ENCODE measurements around the gene ZPBP. TPM values are rescaled to one million over a fixed set of nuclear protein-coding genes. Genes with fewer than 3 reads are reported as not detected.

The ZPBP gene, protein sequence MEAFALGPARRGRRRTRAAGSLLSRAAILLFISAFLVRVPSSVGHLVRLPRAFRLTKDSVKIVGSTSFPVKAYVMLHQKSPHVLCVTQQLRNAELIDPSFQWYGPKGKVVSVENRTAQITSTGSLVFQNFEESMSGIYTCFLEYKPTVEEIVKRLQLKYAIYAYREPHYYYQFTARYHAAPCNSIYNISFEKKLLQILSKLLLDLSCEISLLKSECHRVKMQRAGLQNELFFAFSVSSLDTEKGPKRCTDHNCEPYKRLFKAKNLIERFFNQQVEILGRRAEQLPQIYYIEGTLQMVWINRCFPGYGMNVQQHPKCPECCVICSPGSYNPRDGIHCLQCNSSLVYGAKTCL
- not detected for total RNA-seq

DNA sequence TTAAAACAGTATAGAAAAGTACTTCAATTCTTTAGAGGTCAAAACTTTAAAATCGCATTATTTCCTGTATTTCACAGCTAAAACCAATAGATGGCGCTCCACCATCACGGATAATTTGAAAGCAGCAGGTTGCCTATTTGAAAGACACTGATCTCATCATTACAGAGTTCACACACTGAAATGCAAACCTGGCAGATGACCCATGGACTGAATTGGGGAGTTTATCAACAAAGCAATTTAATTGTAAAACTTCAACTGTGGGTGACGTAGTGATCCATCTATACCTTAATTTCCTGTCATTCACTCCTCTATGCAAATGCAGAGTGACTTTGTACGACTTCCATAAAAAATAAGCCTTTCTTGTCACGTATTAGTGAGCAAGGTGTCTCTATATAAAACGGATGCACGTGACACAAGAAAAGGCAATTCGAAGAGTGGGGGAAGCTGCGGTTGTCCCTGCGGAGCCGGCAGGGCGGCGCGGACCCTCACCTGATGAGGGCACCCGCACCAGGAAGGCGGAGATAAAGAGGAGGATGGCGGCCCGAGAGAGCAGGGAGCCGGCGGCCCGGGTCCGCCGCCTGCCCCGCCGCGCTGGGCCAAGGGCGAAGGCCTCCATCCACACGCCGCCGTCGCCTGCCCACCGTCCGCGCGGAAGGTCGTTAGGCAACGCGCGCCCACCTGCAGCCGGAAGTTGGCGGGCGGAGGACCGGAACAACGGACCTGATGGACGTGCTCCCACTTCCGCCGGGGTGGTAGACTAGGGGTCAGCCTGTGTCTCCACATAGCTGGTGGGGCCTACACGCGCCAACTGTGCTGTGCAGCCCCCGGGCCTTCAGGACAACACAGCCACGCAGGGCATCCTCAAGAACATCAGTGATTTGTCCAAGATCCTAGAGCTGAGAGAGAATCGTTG, at the start of gene ZPBP:
Gene ZPBP, minus strand, starts transcription at position 668 of the 913 bp plus-strand sequence. Its CDS starts 52 bp downstream, at position 616.
- Mint-ChIP-seq H3K27ac (peak within 1 kb of the TSS; percentile 87), H3K27me3 (peaks cover 15% of the 10 kb centered on the region), H3K4me3 (peak within 1 kb of the TSS; percentile 87), H3K36me3 (no peaks in the 10 kb centered on the region), H3K9me3 (no peaks in the 10 kb centered on the region), H3K4me1 (peaks cover 16% of the 10 kb centered on the region)
- peak; percentile 81 for ATAC-seq (ENCODE audit: low read depth)
- POLR2A ChIA-PET: interaction anchor here (1.0 kb wide), 1 partner anchor 22 kb away, joined by 3 read pairs; no protein-coding TSS in a partner anchor
- DNase-seq: peak; percentile 64

GRCh38 chr7:50142425-50143017, 49.5 kb upstream of the ZPBP start:
- H3K27me3 Mint-ChIP-seq: peaks cover 7% of the 10 kb centered on the region
- peaks cover 2% of the 10 kb centered on the region for H3K36me3 Mint-ChIP-seq
- ATAC-seq (ENCODE audit: low read depth) (peak; percentile 60), DNase-seq (no peak)
- POLR2A ChIA-PET: interaction anchor here (0.6 to 1.5 kb wide), 2 partner anchors 175 to 203 kb away, joined by 3 read pairs; no protein-coding TSS in a partner anchor
- peaks cover 33% of the 10 kb centered on the region for H3K4me1 Mint-ChIP-seq
- H3K4me3 Mint-ChIP-seq: peak overlapping the region; percentile 74
- H3K9me3 Mint-ChIP-seq: peaks cover 2% of the 10 kb centered on the region
- H3K27ac Mint-ChIP-seq: peak overlapping the region; percentile 78

DNA sequence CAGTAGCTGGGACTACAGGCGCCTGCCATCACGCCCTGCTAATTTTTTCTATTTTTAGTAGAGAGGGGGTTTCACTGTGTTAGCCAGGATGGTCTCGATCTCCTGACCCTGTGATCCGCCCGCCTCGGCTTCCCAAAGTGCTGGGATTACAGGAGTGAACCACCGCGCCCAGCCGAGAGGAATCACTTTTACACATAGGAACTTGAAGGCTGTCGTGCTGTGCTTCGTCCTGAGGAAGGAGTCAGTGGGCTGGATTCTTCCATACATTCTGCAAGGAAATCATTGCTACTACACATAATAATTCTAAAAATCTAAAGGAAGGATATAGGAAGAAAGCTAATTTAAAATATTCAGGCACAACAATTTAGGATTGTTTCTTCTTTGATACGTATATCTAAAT, 48.8 kb upstream of the ZPBP start:
- Mint-ChIP-seq H3K4me3 (no peak overlapping the region), H3K27me3 (peaks cover 7% of the 10 kb centered on the region), H3K4me1 (peaks cover 28% of the 10 kb centered on the region), H3K36me3 (peaks cover 2% of the 10 kb centered on the region), H3K27ac (no peak overlapping the region), H3K9me3 (peaks cover 2% of the 10 kb centered on the region)
- POLR2A ChIA-PET: interaction anchor here (1.5 kb wide), 1 partner anchor 176 kb away, joined by 3 read pairs; no protein-coding TSS in a partner anchor
- no peak for DNase-seq
- ATAC-seq (ENCODE audit: low read depth): no peak

- POLR2A ChIA-PET: no interaction called here
- DNase-seq (no peak), ATAC-seq (ENCODE audit: low read depth) (no peak)
- no peak overlapping the region for H3K4me3 Mint-ChIP-seq
- H3K36me3 Mint-ChIP-seq: peaks cover 2% of the 10 kb centered on the region
- H3K27me3 Mint-ChIP-seq: peaks cover 7% of the 10 kb centered on the region
- peaks cover 21% of the 10 kb centered on the region for H3K4me1 Mint-ChIP-seq
- peaks cover 2% of the 10 kb centered on the region for H3K9me3 Mint-ChIP-seq
- H3K27ac Mint-ChIP-seq: no peak overlapping the region
Measured at GRCh38 chr7:50141131-50141530, 48.1 kb upstream of the ZPBP start.

DNA sequence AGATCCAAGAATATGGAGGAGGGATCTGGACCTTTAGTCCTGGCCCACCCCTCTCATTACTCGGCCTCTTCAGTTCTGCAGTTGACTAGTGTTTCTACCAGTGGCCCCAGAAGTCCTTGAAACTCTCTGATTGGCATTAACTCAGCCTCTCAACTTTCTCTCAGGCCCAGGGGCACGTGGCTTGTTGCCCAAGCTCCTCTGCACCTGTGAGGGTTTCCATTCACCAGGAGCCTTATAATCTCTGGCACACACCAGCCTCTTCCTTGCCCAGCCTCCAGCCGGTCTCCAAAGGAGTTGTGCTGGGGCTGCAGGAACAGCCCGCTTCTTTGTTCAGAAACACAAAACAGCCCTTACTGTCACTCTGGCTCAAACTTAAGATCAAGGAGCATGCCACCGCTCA, 47.6 kb upstream of the ZPBP start:
- no peak overlapping the region for H3K4me3 Mint-ChIP-seq
- DNase-seq: no peak
- peaks cover 2% of the 10 kb centered on the region for H3K9me3 Mint-ChIP-seq
- no peak for ATAC-seq (ENCODE audit: low read depth)
- H3K27ac Mint-ChIP-seq: no peak overlapping the region
- H3K27me3 Mint-ChIP-seq: peaks cover 10% of the 10 kb centered on the region
- H3K4me1 Mint-ChIP-seq: peaks cover 17% of the 10 kb centered on the region
- H3K36me3 Mint-ChIP-seq: peaks cover 2% of the 10 kb centered on the region
- POLR2A ChIA-PET: no interaction called here

DNA sequence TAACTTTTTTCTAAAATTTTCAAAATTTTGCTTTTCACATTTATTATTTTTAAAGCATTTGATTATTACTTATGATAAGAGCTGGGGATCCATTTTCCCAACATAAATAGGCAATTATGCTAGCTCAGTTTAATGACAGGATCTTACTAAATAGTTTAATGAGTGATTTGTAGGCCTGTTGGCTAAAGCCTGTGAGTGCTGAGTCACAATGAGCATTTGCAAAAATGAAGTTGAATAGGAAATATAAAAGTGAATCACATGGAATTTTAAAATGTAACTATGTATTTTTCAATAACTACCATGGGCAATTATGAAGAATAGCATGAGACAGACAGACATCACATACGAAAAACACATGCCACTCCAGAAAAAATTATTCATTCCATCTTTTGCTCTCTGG, 45.1 kb upstream of the ZPBP start:
- Mint-ChIP-seq H3K4me3 (no peak overlapping the region), H3K4me1 (peaks cover 4% of the 10 kb centered on the region), H3K36me3 (peaks cover 2% of the 10 kb centered on the region), H3K9me3 (peaks cover 2% of the 10 kb centered on the region), H3K27ac (no peak overlapping the region), H3K27me3 (peaks cover 12% of the 10 kb centered on the region)
- ATAC-seq (ENCODE audit: low read depth): no peak
- POLR2A ChIA-PET: no interaction called here
- DNase-seq: no peak

DNA sequence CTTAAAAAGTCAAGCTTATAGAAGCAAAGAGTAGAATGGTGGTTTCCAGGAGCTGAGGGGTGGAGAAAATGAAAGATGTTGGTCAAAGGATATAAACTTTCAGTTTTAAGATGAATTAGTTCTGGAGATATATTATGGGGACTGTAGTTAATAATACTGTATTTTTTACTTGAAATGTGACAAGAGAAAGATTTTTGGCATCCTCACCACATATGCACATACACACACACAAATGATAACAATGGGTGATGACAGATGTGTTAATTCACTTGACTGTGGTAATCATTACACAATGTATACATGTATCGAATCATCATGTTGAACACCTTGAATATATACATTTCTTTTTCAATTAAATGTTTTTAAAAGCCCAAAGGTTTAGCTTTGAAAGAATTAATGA, 32.7 kb upstream of the ZPBP start:
- H3K27ac Mint-ChIP-seq: no peak overlapping the region
- peaks cover 5% of the 10 kb centered on the region for H3K4me1 Mint-ChIP-seq
- no peak for DNase-seq
- no peaks in the 10 kb centered on the region for H3K9me3 Mint-ChIP-seq
- no peak for ATAC-seq (ENCODE audit: low read depth)
- H3K36me3 Mint-ChIP-seq: peaks cover 2% of the 10 kb centered on the region
- H3K27me3 Mint-ChIP-seq: peaks cover 2% of the 10 kb centered on the region
- POLR2A ChIA-PET: no interaction called here
- no peak overlapping the region for H3K4me3 Mint-ChIP-seq

DNA sequence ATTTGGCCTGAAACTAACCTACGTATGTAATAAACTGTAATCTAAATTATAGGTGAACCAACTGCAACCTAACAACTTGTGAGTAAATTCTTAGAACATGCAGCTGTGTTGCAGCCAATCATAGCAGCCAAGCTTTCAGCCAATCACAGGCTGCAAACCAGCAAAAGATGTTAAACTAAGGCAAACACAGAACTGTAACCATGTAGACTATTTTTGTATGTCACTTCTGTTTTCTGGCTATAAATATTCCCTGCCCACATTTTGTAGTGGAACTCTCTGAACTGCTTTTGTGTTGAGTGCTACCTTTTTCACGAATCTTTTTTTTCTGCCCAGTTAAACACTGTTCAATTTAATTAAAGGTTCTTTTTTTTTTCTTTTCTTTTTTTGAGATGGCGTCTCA, 28.2 kb upstream of the ZPBP start:
- Mint-ChIP-seq H3K27me3 (peaks cover 14% of the 10 kb centered on the region), H3K4me1 (peaks cover 3% of the 10 kb centered on the region), H3K36me3 (peaks cover 2% of the 10 kb centered on the region), H3K4me3 (no peak overlapping the region), H3K9me3 (no peaks in the 10 kb centered on the region), H3K27ac (no peak overlapping the region)
- ATAC-seq (ENCODE audit: low read depth): no peak
- DNase-seq: no peak
- POLR2A ChIA-PET: no interaction called here

DNA sequence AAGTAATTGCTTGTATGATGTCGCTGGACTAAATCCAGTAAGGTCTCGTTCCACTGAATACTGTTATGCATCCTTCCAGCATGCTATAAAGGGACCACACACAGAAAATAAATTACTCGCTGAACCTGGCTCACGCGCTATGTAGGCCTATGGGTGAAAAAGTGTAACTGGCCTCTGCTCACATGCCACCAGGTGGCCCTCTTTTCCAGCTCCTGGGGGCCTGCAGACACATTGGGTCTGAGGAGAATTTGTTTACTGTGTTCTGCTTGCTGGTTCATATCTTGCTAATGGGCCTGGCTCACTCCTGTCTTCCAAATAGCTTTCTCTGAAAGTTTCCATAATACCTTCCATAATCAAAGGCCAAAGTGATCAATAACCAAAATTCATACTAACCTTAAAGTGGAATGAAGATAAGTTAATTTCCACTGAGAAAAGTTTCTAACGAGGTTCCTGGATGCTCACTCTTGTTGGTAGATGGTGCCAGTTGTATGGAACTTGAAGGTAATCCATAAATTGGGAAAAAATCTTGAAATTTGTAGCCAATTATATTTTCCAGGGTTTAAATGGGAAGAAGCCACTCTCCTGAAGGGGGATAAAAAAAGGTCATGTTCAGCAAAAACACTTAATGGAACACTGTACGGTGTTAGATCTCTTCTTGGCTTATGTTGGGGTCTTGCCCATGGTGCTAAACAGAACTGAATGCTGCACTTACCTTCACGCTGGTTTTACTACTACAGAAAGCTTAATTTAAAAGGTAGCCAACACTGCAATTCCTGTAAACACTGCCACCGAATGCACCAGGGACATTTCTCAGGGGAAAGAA, 27.0 kb upstream of the ZPBP start:
- peaks cover 2% of the 10 kb centered on the region for H3K36me3 Mint-ChIP-seq
- DNase-seq (peak; percentile 38), ATAC-seq (ENCODE audit: low read depth) (peak; percentile 65)
- no peak overlapping the region for H3K4me3 Mint-ChIP-seq
- H3K4me1 Mint-ChIP-seq: no peaks in the 10 kb centered on the region
- no peaks in the 10 kb centered on the region for H3K9me3 Mint-ChIP-seq
- POLR2A ChIA-PET: no interaction called here
- peaks cover 23% of the 10 kb centered on the region for H3K27me3 Mint-ChIP-seq
- no peak overlapping the region for H3K27ac Mint-ChIP-seq

- H3K9me3 Mint-ChIP-seq: peaks cover 4% of the 10 kb centered on the region
- peaks cover 1% of the 10 kb centered on the region for H3K36me3 Mint-ChIP-seq
- no peak overlapping the region for H3K4me3 Mint-ChIP-seq
- H3K27ac Mint-ChIP-seq: no peak overlapping the region
- POLR2A ChIA-PET: no interaction called here
- DNase-seq: no peak
- H3K4me1 Mint-ChIP-seq: peaks cover 2% of the 10 kb centered on the region
- peaks cover 54% of the 10 kb centered on the region for H3K27me3 Mint-ChIP-seq
- no peak for ATAC-seq (ENCODE audit: low read depth)
Measured at GRCh38 chr7:50112250-50112649, 19.2 kb upstream of the ZPBP start.

GRCh38 chr7:50101873-50102272, 8.8 kb upstream of the ZPBP start:
- Mint-ChIP-seq H3K9me3 (no peaks in the 10 kb centered on the region), H3K36me3 (no peaks in the 10 kb centered on the region), H3K4me3 (no peak overlapping the region), H3K27ac (no peak overlapping the region), H3K27me3 (peaks cover 32% of the 10 kb centered on the region), H3K4me1 (peaks cover 4% of the 10 kb centered on the region)
- ATAC-seq (ENCODE audit: low read depth) (no peak), DNase-seq (no peak)
- POLR2A ChIA-PET: no interaction called here

- Mint-ChIP-seq H3K27me3 (peaks cover 23% of the 10 kb centered on the region), H3K36me3 (no peaks in the 10 kb centered on the region)
Measured at GRCh38 chr7:50095634-50096033, 2.6 kb upstream of the ZPBP start.

More at GRCh38 chr7:50095634-50096033, 2.6 kb upstream of the ZPBP start:
- no peak overlapping the region for H3K4me3 Mint-ChIP-seq
- DNase-seq: no peak
- POLR2A ChIA-PET: no interaction called here
- no peak overlapping the region for H3K27ac Mint-ChIP-seq
- peaks cover 15% of the 10 kb centered on the region for H3K4me1 Mint-ChIP-seq
- H3K9me3 Mint-ChIP-seq: no peaks in the 10 kb centered on the region
- ATAC-seq (ENCODE audit: low read depth): no peak

Data from activated naive CD8-positive, alpha-beta T cell treated with anti-CD3 and anti-CD28 coated beads, Interleukin-2, amount 10 ng/mL, durations not matched to agents 7 days and 5 days (primary cell).